ENCODE measurements around the gene VPS29.

Gene VPS29

DNA sequence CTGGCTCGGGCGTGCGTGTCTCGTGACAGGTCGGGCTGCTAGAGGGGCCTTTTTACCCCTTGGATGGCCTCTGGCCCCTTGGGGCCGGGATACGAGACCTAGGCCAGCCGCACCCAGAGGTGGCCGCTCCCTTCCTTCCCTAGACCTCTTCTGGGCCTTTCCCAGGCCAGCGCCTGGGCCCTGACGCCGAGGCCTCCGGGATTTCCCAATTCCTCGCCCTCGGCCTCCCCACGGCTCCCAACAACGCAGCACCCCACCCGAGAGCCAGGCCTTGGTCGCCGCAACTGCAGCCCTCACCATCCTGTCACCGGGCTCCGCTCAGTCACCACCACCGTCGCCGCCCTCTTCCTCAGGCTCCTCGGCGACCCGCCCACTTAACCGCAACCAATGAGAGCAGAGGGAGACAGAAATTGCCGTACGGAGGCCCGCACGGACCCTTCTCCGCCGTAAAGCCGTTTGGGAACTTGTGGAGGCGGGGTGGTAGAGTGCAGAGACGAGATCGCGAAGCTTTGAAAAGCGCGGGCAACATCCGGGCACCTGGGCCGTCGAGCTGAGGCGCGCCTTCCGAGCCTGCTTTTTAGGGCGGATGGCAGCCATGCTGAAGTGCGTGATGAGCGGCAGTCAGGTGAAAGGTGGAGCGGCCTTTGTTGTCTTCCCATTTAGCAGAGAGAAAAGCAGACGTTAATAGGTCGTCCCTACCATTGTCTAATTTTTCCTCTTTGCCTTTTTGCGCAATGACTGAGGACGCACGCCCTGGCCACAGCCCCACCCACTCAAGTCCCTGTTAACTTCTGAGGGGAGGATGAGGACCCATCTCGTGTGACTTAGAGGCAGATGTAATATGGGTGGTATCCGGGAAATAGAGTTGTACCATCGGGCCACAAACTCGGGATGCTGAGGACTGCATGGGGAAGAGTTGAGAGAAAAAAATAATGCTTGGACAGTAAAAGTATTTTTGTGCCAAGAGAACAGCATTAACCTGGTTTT lies at the start of gene VPS29, which contains the start of gene RAD9B:
TSS of gene VPS29 (minus strand) at position 360 of the 987 bp plus-strand sequence. CDS start at position 300, 60 bp downstream.
TSS of gene RAD9B (plus strand) at position 580 of the 987 bp plus-strand sequence. CDS start at position 587, 7 bp downstream.
- FAIRE-seq, result peak; percentile 92
- peak; percentile 75 for DNase-seq (ENCODE audit: insufficient read length, low spot score)
- TF ChIP-seq POLR2A (IDR thresholded peaks at IDR 0.05; ENCODE audit: low read depth, low read length), result peak; percentile 86

DNA sequence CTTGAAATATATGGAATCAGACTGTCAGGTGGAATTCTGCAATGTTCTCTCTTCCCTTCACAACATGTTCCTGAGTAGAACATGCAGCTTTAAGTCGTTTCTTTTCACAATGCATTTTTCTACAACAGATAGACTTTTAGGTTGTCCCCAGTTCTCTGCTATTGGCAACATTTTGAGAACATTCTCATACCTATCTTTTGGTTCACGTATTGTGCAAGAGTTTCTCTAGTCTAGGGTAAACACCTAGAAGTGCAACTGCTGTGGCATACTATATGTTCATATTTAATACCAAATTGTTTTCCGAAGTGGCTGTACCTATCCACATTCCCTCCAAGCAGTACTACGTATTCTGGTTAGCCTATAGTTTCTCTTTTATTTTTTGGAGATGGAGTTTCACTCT lies 49.1 kb upstream of the VPS29 start:
- no peak for FAIRE-seq
- no peak for DNase-seq (ENCODE audit: insufficient read length, low spot score)
- TF ChIP-seq POLR2A (IDR thresholded peaks at IDR 0.05; ENCODE audit: low read depth, low read length), result no peak

DNA sequence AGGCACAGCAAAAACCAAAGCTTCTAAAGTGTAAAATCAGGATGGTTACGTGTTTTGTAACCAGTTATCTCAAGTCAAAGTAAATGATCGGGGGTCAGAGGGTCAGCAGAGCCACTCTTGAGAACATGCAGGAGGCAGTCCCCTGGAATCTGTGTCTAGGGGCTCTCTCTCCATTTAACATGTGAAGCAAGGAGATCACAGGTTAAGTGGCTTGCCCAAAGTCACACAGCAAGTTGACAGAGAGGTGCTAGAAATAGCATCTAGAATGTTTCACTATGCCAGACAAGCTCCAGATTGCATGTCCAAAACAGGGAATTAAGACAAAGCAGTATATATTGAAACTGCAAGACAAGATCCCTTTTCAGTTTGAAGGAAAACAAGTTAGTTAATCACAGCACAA lies 47.8 kb upstream of the VPS29 start:
- TF ChIP-seq POLR2A (IDR thresholded peaks at IDR 0.05; ENCODE audit: low read depth, low read length), result no peak
- no peak for DNase-seq (ENCODE audit: insufficient read length, low spot score)
- no peak for FAIRE-seq

DNA sequence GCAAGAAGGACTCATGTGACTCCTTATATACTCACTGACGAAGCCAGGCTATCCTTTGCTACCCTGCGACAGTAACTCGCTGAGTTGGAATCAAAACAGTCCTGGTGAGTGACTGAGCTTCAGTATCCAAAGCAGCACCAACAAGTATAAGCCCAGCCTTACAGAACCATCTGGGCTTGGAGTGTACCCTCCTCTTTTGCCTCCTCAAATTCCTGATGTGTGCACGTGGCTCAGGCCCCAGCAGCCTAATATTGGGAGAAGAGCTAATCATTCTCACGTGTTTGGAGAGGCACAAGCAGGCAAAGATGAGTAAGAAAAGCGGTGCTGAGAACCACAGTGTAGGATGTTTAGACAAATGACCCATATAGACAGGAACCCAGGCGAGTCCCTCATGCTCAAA lies 46.8 kb upstream of the VPS29 start:
- DNase-seq (ENCODE audit: insufficient read length, low spot score) (no peak), FAIRE-seq (no peak)
- no peak for TF ChIP-seq POLR2A (IDR thresholded peaks at IDR 0.05; ENCODE audit: low read depth, low read length)

DNA sequence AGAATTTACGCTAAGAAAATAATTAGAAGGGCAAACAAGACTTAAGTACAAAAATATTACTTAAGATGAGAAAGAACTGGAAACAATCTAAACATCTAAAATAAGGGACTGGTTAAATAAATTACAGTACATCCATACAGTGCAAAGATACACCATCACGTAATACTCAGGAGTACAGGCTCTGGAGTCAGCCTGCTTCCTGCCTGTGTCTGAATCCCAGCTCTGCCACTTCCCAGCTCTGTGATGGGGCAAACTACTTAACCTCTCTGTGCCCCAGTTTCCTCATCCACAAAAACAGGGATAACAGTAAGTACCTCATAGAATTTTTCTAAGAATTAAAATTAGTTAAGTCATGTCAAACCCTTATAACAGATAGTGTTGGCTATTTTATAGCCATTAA lies 45.2 kb upstream of the VPS29 start:
- no peak for FAIRE-seq
- no peak for DNase-seq (ENCODE audit: insufficient read length, low spot score)
- TF ChIP-seq POLR2A (IDR thresholded peaks at IDR 0.05; ENCODE audit: low read depth, low read length), result no peak

DNA sequence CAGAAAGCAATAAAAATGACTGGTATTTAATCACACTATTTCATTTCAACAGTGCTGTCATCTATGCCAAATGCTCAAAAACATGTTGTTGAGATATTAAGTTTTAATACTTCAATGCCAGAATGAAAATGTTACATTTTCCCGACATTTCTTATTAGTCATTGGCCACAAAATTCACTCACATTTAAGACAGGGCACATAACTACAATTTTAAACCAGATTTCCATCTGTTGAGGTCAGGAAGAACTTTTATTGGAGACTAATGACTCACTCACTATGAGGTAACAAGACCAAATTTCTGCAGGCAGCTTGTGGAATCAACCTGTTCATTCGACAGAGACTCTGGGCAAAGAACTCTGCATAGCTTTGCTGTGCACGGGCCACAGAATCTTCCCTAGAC lies 44.4 kb upstream of the VPS29 start:
- no peak for TF ChIP-seq POLR2A (IDR thresholded peaks at IDR 0.05; ENCODE audit: low read depth, low read length)
- peak; percentile 23 for DNase-seq (ENCODE audit: insufficient read length, low spot score)
- FAIRE-seq, result peak; percentile 93

DNA sequence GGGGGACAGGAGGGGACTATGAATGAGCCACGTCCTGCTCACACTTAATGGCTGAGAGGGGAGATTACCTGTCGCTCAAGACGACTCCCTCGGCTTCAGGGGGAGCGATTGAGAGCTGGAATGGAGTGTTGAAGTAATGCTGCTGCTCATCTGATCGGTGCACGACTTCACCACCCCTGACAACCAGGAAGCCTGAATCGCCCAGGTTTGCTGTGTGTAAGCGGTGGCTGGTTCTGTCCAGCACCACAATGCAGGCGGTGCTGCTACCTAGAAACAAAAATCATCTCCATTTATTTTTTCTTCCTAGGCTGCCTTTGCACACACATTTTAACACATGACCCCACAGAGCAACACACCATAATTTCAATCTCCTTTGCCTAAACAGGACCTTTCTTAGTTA lies 43.9 kb upstream of the VPS29 start:
- no peak for TF ChIP-seq POLR2A (IDR thresholded peaks at IDR 0.05; ENCODE audit: low read depth, low read length)
- FAIRE-seq (no peak), DNase-seq (ENCODE audit: insufficient read length, low spot score) (no peak)

DNA sequence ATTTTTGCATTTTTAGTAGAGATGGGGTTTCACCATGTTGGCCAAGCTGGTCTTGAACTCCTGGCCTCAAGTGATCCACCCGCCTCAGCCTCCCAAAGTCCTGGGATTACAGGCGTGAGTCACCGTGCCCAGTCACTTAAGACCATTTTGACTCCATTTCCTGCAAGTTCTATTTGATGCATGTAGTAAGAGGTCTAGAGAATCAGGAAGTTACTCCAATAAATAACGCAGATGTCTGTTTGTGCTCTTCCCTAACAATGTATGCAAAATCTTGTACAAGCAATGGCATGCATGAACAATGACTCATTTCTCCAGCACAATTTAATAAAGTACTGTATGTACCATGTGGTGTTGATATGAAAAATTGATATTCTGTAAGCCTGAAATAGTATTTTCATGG lies 43.3 kb upstream of the VPS29 start:
- DNase-seq (ENCODE audit: insufficient read length, low spot score) (peak; percentile 22), FAIRE-seq (peak; percentile 90)

DNA sequence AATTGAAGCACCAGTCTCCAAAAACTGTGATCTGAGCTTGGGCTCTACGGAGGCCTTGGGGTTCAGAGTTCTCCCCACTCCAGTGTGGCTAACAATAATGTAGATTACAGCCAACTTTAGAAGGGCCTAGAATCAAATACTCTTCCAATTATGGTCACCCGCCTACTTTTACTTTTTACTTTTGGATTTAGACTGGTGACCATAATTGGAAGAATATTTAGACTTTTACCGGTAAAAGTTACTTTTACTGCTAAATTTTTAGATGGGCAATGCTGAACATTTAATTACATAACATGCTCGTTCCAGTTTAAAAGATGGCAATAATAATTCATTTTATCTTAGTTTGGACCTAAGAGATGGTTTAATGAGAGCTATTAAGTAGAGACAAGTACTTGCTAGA lies 42.1 kb upstream of the VPS29 start:
- FAIRE-seq, result no peak

DNA sequence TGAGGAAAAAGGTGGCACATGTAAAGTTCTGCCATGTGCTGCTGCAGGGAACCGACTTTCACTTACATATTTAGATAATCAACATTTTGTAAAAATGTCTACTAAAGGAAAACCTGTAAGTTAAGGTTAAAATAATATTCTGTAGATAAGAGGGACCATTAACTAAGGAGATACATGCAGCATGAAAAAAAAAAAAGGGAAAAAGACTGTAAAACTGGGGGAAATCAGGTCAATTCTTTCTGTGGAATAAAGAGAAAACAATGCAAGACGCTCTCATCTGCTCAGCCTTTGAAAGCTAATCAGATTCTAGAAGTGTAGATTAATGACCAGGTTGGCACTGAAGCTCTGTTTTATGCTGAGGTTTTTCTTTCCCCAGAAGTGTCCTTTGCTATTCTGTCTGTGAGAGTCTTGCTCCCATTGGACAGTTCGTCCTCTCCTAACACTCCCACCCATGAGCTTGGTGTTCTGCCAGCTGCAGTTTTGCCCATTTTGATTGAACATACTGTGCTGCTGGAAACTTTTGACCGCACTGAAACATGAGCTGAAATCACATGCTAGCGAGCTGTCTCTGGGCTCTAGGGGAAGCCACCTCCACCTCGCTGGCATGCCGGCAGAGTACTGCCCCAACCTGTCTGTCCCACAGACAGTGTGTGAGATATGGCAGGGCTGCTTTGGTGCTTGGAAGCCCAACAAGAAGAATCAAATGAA lies 41.5 kb upstream of the VPS29 start:
- DNase-seq (ENCODE audit: insufficient read length, low spot score) (no peak), FAIRE-seq (no peak)
- no peak for TF ChIP-seq POLR2A (IDR thresholded peaks at IDR 0.05; ENCODE audit: low read depth, low read length)

More for the DNA sequence above, 42.1 kb upstream of the VPS29 start:
- no peak for TF ChIP-seq POLR2A (IDR thresholded peaks at IDR 0.05; ENCODE audit: low read depth, low read length)
- no peak for DNase-seq (ENCODE audit: insufficient read length, low spot score)

DNA sequence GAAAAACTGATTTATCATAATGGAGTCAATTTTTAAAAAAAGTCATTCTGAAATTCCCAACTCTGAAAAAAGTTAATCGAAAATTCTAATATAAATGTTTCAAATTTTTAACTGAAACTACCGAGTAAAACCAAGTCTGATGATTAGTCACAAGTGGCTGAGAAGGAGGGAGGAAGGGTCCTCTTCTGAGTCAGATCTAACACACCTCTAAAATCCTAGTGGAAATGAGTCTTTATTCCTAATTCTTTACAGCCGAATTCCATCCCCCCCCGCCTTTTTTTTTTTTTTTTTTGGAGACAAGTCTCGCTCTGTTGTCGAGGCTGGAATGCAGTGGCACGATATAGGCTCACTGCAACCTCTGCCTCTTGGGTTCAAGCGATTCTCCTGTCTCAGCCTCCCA lies 38.1 kb upstream of the VPS29 start:
- no peak for FAIRE-seq
- DNase-seq (ENCODE audit: insufficient read length, low spot score), result no peak
- no peak for TF ChIP-seq POLR2A (IDR thresholded peaks at IDR 0.05; ENCODE audit: low read depth, low read length)

DNA sequence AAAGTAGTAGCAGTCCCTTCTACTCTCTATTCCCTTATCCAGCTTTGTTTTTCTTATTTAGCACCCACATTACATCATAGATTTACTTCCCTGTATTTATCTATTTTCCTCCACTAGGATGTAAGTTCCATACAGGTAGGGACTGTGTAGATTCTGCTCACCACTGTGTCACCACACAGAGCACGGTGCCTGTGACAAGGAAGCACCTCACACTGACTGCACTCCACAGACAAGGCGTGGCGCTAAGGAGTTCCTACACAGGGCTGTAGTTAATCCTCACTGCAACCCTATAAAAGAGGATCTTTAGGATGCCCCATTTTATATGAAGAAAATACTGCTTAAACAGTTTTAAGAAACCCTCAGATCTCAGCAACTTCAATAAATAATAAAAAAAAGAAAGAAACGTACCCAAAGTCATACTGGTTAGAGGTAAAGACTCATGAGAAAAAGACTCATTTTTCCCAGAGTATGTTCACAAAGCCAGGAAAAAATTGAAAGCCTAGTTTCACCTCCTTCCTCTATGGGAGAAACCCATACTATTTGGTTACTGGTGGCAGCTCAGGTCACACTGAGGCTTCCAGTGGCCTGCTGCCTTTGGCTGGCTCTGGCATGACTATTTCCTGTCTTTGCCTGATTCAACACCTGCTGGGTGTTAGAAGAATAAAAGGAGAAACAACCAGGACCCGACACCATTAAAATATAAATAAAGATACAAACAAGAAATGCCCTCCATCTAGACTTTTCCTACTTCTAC lies 37.1 kb upstream of the VPS29 start:
- FAIRE-seq (no peak), DNase-seq (ENCODE audit: insufficient read length, low spot score) (no peak)
- TF ChIP-seq POLR2A (IDR thresholded peaks at IDR 0.05; ENCODE audit: low read depth, low read length), result no peak

DNA sequence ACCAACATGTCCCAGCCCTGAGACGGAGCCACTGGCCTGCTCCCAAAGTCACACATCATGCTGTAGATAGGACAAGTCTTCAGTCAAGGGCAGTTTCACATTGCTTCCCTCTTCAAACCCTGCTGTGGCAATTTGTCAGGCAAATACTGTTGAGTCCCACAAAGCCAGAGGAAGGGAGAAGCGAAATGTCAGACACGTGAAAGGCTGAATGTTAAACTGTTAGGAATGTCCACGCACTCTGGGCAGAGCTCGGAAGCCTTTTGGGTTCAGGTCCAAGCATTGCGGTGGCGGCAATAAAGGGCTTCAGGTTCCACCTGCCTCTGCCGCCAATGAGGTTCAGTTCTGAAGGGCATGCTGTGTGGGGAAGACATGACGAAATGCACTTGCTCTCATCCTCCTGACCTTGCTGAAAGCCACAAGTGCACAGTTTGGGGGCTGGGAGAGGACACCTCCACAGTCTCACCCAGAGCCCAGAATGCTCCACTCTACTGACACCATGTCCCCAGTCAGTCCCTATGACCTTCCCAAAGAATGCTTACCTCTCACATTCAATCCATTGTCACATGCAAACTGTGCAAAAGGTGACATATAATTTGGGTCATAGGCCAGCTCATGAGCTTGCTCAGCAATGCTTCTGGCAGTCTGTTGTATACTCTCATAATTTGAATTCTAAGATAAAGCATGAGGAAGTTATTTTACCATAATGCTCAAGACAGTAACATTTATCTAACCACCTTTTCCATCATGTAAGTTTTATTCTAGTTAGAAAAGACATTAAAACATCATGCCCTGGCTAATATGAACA lies 35.9 kb upstream of the VPS29 start:
- no peak for TF ChIP-seq POLR2A (IDR thresholded peaks at IDR 0.05; ENCODE audit: low read depth, low read length)
- DNase-seq (ENCODE audit: insufficient read length, low spot score) (no peak), FAIRE-seq (no peak)
